Measurements from ENCODE around the gene TMEM147.

Gene TMEM147

GRCh38 chr19:35518313-35518712, 27.1 kb upstream of the TMEM147 start:
- no peak overlapping the region for H3K4me3 ChIP-seq (ENCODE audit: low read depth, low read length)

DNA sequence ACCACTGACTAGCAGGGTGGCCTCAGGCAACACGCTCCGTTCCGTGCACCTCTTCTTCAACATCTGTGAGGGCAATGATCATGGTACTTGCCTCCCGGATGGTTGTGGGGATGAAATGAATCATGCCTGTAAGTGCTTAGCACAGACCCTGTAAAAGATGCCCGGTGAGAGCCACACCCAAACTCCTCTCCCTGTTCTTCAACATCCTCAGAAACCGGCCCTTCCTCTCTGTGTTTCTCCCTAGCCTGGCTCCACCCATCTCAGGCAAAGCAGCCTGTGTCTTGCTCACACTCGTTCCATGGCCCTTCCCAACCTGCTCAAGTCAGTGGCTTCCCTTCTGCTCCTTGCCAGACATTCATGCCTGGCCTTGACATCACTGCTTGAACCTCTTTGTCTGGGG, 26.1 kb upstream of the TMEM147 start:
- no peak overlapping the region for H3K4me3 ChIP-seq (ENCODE audit: low read depth, low read length)

DNA sequence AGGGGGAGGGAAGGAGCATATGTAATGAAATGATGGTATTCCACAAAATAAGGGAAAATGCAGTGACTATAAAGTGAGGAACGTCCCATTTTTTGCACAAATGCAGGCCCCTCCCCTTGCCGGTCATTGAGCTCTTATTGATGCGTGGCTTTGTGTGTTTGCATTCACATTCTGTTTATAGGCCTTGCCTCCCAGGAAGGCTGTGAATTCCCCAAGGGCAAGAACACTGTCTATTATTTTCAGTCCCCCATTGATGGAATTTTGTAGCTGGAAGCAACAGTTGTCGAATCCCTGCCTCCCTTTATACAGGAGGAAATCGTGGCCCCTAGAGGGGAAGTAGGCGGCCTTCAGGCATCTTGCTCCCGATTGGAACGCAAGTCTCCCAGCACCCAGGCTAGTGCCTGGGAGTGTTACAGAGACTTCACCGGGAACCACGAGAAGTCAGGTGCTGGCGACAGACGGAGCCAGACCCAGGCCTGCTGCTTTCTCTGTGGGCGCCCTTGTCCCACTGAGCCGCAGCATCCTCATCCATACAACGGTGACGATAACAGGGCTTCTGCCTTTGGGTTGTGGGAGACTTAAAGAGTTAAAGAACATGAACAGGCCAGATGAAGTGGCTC, 24.2 kb upstream of the TMEM147 start:
- H3K4me3 ChIP-seq (ENCODE audit: low read depth, low read length) = no peak overlapping the region

DNA sequence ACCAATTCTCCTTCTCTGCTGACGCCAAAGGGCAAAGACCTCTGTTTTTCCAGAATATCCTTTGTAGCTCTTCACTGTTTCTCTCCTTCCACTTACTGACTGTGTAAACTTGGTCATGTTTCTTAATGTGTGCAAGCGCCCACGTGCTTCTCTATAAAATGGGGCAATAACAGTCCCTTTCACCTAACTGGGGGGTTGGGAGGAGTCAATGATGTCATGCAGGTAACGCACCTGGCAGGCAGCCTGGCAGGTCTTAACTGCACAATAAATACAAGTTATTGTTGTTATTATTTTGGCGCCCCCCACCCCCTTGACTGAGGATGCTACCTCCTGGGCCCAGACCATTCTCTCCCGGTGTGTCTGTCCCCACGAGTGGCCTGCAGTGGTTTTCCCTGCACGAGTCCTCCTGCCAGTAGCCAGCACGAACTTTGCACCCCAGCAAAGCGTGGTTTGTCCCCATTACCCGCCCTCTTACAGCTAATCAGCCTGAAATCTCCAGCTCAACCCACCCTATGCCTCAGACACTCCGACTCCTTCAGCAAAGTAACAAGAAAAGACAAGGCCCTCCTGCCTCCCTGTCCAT, 22.6 kb upstream of the TMEM147 start:
- H3K4me3 ChIP-seq (ENCODE audit: low read depth, low read length) = no peak overlapping the region

- no peak overlapping the region for H3K4me3 ChIP-seq (ENCODE audit: low read depth, low read length)
Observed at GRCh38 chr19:35524181-35524837, 21.1 kb upstream of the TMEM147 start.

DNA sequence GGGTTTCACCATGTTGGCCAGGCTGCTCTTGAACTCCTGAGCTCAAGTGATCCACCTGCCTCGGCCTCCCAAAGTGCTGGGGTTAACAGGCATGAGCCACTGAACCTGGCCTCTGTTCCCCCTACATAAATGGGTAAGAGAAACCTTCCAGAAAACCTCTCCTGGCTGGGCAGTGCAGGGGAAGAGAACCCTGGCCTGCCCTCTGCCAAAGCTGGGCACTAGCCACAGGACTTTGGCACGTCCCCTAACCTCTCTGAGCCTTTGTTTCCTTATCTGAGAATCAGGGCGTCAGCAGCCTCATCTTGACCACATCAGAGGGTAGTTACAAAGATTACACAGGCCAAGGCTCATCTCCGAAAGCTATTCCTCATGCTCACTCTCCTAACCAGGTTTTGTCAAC, 19.6 kb upstream of the TMEM147 start:
- no peak overlapping the region for H3K4me3 ChIP-seq (ENCODE audit: low read depth, low read length)

GRCh38 chr19:35528218-35529038, 17.0 kb upstream of the TMEM147 start, which contains the start of gene SBSN:
SBSN (minus strand) TSS chr19:35528311; CDS start chr19:35528281, 30 bp downstream.
- H3K4me3 ChIP-seq (ENCODE audit: low read depth, low read length) = no peak within 1 kb of the TSS

- no peak overlapping the region for H3K4me3 ChIP-seq (ENCODE audit: low read depth, low read length)
Observed at GRCh38 chr19:35529241-35530218, 15.9 kb upstream of the TMEM147 start.

GRCh38 chr19:35531291-35531690, 14.1 kb upstream of the TMEM147 start:
- no peak overlapping the region for H3K4me3 ChIP-seq (ENCODE audit: low read depth, low read length)

DNA sequence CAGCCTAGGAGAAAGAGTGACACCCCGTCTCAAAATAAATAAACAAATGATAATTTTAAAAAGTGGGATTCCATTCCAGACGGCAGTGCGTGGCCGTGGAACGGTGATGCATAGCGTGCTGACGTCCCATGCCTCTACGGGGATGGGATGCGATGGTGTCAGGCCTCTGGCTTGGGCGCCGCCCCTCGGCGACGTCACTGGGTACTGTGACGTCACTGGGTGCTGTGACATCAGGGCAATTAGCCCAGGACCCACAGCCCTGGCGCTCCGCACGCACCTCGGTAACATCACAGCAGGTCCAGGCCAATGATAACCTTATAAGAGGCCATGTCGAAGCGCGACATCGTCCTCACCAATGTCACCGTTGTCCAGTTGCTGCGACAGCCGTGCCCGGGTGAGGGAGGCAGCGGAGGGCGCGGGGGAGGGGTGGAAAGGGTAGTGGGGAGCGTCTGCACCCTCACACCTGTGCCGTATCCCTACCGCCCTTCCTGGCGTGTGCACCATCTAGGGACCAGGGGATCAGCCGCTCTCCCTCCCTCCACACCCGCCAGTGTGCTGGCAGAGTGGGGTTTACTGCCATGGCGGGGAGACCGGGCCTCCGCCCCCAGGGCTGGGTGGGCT, 12.1 kb upstream of the TMEM147 start, which contains the start of gene GAPDHS:
Gene GAPDHS (plus strand): TSS at position 256 of the 621 bp plus-strand sequence. CDS start 72 bp downstream, at position 328.
- H3K4me3 ChIP-seq (ENCODE audit: low read depth, low read length) = no peak within 1 kb of the TSS

DNA sequence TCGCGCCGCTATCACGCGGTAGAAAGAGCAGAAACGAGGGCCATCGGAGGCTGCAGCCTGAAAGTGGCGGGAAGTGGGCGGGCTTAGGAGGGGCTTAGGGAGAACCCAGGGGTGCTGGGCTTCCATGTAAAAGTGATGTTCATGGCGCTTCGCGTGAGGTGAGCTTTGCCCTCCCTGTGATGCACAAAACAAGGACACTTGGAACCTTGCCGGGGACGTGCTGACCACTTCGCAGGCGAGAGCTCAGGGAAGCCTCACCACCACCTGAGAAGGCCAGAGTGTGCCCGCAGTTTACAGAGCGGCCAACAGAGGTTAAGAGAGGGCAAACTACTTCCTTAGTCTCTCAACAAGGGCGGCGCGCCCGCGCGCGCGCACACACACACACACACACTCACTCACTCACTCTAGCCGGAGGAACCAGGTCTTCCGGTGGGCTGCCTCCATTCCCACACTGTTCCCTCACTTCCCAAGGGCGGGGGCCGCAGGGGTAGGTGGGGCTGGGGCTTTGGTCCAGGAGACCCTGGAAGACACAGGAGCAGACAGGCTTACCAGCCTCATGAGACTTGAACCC, 11.5 kb upstream of the TMEM147 start:
- no peak overlapping the region for H3K4me3 ChIP-seq (ENCODE audit: low read depth, low read length)

DNA sequence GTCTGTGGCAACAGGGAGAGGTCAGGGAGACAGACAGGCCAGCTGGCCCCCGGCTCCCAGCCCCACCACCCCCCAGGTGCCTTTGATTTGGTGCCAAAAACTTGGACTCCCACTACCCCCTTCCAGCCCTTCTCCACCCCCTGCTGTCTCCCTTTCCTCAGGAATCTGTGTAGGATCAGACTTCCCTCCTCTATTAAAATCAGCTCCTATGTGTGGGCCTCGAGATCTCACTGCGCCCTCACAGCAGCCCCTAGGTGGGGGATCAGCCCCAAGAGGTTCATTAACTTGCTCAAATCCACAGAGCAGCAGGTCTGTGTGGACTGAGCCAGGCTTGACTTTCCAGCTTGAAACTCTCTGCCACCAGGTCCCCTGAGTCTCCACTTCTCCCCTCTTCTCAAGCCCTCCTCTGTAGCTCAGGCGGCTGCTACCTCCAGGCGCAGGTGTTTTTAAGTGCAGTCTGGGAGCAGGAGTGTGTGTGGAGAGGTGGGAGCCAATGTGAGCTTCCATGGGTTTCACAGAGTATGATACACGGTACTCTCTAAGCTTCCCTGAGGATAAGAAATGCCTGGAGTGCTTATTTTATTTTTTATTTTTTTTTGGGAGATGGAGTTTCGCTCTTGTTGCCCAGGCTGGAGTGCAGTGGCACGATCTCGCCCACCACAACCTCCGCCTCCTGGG, 10.5 kb upstream of the TMEM147 start:
- no peak overlapping the region for H3K4me3 ChIP-seq (ENCODE audit: low read depth, low read length)

- no peak overlapping the region for H3K4me3 ChIP-seq (ENCODE audit: low read depth, low read length)
Observed at GRCh38 chr19:35539314-35539713, 6.1 kb upstream of the TMEM147 start.

DNA sequence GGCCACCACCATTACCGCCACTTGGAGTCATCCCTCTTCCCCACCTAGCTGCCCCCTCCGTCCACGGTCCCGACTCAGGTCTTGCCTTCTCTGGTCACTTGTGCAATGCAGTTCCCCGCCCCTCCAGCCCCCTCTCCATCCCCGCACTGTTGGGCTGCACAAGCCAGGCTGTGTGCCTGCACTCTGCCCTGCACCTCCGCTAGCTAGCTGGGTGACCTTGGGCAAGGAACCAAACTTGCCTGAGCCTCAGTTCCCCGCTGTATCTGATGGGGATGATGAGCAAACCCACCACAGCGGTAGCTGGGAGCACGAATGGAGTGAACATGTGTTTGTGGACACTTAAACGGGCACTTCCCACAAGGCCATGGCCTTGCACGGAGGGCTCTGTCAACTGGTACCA, 5.6 kb upstream of the TMEM147 start:
- H3K4me3 ChIP-seq (ENCODE audit: low read depth, low read length) = no peak overlapping the region

DNA sequence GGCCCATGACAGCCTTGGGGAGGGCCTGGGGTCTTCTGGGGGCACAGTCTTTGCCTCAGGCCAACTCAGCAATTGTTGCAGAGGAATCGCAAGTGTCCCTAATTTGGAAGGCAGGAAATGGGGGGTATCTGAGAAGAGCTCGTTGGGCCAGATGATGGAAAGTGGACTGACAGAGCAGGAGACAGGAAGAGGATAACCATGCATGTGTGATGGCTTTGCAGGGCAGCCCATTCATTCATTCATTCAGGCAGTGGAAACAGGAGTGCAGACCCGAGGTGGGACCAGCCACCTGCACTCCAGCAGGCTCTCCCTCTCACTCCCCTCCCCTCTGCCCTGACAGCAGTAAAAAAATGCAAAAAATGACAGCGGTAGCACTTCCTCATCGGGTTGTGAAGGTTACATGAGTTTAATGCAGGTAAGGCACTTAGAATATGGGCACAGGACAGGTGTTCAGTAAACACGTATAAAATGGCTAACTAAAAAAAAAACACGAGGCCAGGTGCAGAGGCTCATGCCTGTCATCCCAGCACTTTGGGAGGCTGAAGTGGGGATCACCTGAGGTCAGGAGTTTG, 5.0 kb upstream of the TMEM147 start:
- H3K4me3 ChIP-seq (ENCODE audit: low read depth, low read length) = no peak overlapping the region

DNA sequence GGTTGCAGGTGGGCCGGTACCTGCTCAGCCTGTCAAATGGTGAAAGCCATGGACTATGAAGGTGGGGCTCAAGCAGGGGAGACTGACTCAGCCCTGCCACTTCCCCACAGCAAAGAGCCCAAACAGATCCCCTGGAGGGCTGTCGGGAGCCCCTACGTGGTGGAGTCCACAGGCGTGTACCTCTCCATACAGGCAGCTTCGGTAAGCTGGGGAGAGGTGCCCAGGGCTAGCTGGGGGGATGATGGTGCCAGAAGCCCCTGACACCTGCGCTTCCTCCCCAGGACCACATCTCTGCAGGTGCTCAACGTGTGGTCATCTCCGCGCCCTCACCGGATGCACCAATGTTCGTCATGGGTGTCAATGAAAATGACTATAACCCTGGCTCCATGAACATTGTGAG, 3.2 kb upstream of the TMEM147 start:
- no peak overlapping the region for H3K4me3 ChIP-seq (ENCODE audit: low read depth, low read length)

DNA sequence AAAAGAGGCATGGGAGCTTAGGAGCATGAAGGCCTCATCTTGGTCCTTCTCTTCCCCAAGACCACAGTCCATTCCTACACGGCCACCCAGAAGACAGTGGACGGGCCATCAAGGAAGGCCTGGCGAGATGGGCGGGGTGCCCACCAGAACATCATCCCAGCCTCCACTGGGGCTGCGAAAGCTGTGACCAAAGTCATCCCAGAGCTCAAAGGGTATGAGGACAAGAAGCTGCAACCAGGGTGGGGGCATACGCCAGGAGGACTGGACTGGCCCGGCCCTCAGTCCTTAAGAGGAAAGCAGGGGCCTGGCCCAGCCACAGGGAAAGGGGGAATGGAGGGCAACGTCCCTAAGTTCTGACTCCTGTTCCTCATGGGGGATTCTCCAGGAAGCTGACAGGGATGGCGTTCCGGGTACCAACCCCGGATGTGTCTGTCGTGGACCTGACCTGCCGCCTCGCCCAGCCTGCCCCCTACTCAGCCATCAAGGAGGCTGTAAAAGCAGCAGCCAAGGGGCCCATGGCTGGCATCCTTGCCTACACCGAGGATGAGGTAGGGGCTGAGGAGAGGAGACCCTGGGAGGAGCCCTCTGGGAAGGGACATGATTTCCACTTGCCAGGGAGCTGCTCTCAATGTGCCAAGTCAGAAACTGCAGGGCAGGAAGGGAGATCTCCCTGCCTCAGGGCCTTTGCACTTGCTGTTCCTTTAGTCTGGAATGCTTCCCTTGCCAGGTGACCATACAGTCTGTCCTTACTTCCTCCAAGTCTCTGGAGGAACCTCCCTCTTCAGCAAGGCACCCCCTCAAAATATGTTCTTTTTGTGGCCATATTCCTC, 1.9 kb upstream of the TMEM147 start:
- no peak overlapping the region for H3K4me3 ChIP-seq (ENCODE audit: low read depth, low read length)
